ENCODE data around the gene ANKRD60. TPM values are rescaled to one million over a fixed set of nuclear protein-coding genes. Genes with fewer than 3 reads are reported as not detected.

The ANKRD60 gene
- total RNA-seq, 2 donors from 2014 or later: not detected

DNA sequence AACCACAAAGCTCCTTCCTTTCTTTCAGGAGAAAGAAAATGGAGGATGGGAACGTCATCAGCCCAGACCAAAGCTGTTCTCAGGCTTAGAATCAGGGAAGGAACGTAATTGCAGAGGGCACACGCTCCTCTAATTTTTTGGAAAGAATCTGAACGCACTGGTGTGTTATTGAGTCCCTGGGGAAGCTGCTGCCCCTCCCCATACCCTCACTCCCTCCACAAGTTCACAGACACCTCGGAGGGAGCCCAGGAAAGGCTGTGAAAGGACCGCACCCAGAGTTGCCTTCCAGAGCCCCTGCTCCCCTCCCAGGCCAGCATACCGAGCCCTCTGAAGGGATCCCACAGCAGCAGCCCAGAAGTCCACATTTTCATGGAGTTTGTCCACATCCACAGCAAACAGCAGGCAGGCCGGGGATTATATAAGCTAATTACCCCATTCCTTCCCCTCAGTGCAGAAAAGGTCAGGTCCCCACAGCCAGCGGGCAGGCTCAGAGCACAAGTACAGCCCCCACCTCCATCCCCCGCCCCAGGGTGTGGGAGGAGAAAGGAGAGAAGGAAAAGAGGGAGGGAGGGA is 53.7 kb downstream of the ANKRD60 start:
- intact Hi-C loops (cut with DNase I): loop anchor here in 1 of 2 donors (10.0 kb wide), 1 partner anchor 550 kb away; the partner anchor contains the start of gene ZBP1
- ATAC-seq (peak; percentile 76 to 81), DNase-seq (peak; percentile 48)

DNA sequence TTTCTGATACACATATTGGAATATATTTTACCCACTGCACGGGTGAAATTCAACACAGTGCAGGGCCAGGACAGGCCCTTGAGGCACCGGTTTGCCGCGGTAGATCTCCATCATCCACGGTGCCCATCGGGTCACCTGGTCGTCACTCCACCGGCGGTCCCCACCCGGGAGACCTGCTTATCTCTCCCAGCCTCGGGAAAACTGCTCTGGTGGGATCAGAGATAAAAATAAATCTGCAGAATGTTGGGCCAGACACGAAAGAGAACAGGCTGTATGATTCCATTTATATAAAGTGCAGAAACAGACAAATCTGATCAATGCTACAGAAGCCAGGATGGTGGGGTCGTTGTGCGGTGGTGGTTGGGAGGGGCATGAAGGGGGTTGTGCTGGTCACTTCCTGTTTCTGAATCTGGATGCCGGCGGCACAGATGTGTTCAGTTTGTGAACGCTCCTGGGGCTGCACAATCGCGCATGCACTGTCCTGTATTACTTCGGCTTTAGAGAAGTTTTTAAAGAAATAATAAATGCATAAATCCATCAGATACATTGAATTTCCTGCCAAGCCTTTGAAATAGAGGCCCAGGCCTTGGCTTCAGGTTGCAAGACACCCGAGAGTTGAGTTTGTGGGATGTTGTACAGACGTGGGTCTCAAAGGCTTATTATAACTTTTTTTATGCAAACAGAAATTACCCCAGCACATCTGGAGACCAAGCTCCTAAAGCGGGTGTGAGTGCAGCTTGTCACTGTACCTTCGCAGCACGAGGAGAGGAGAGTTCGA is 54.3 kb downstream of the ANKRD60 start:
- ATAC-seq (peak in 1 of 2 donors; percentile 28), DNase-seq (no peak)
- intact Hi-C loops (cut with DNase I): loop anchor here in 1 of 2 donors (10.0 kb wide), 1 partner anchor 549 kb away; the partner anchor contains the start of gene ZBP1

GRCh38 chr20:58173091-58173490 is 55.4 kb downstream of the ANKRD60 start:
- no peak for ATAC-seq
- intact Hi-C loops (cut with DNase I): loop anchor here in 1 of 2 donors (10.0 kb wide), 1 partner anchor 548 kb away; the partner anchor contains the start of gene ZBP1
- no peak for DNase-seq

DNA sequence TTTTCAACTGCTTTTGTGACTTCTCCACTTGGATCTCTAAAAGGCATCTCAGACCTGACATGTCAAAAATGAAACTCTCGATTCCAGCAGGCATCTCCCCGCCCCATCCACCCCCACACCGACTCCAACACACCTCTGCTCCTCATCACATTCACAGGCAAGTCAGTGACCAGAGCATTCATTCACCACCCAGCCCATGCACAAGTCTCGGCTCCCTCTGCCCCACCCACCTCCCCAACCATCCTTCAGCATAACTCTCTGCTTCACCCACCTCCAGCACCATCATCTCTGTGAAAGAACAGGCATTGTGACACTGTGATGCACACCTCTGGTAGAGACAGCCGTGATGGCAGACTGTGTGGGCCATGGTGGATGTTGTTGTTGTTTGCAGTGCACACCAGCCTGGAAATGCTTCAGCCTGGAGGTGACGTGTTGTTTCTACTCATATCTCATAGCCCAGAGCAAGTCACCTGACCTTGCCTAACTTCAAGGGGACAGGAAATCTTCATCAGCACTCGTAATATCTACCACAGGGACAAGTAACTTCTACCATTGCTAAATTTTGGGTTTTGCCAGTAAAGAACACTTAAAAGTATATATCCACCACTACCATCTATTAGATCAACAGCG is 56.5 kb downstream of the ANKRD60 start:
- intact Hi-C loops (cut with DNase I): loop anchor here in 1 of 2 donors (10.0 kb wide), 1 partner anchor 547 kb away; the partner anchor contains the start of gene ZBP1
- ATAC-seq (no peak), DNase-seq (no peak)

DNA sequence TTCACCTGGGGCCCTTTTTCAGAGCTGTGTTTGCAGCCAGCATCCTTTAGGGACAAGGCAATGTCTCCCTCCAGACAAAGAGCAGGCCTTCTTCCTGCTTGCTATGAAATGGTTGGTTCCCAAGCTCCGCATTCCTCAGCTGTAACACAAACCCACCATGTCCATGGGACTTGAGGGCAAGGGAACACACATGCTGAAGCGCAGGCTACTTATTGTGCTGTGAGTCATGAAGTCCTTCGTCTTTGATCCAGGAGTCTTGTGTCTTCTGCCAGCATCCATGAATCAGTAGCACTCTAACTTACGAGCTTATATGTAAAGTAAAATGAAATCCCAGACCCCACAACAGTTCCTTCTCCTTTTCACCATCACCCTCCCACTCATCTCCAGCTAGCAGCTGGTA is 59.0 kb downstream of the ANKRD60 start:
- ATAC-seq (no peak), DNase-seq (no peak)
- intact Hi-C loops (cut with DNase I): no loop called here

GRCh38 chr20:58168843-58169242 is 59.6 kb downstream of the ANKRD60 start:
- ATAC-seq (no peak), DNase-seq (no peak)
- intact Hi-C loops (cut with DNase I): no loop called here

- intact Hi-C loops (cut with DNase I): no loop called here
- DNase-seq (no peak), ATAC-seq (no peak)
These were observed 60.7 kb downstream of the ANKRD60 start for GRCh38 chr20:58167759-58168158.

Other genes starting within 250 kb of the ANKRD60 start
- gene RAB22A, start 81.1 kb upstream of the ANKRD60 start, total RNA-seq: 10 to 100 TPM in 1 of 2 donors, 1 to 10 TPM in 1; 9.5 to 10.3 TPM
- 10 to 100 TPM; 56.5 to 57.3 TPM for gene VAPB, start 160.6 kb upstream of the ANKRD60 start, total RNA-seq